Islet of Langerhans (tissue), 1 donor: ENCODE measurements around the gene HS3ST2.
"Not testable (repeated sequence)": the region's sequence is repeated elsewhere in the genome, so short reads cannot be mapped to it uniquely, and the experiment has no call there.

Experiments
- FAIRE-seq: peaks from one replicate; lab custom pipeline; 2011; peaks lifted over from hg19 to GRCh38; lab: Jason Lieb, UNC

Gene HS3ST2

DNA sequence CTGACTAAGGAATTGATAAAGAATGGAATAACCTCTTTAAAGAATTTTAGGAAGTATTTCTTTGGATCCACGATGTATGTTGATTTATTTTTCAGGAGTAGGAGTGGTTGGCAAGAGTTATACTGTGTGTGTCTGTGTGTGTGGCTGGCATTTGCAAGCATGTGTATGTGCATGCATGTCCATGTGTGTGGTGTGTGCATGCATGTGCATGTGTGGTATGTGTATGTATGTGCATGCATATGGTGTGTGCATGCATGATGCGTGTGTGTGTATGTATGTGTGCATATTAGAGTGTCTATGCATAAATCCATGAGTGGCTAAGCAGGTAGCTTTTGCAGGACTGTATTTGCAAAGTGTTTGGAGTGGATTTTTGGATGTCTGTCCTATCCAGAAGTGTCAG lies 120.8 kb downstream of the HS3ST2 start:
- FAIRE-seq: no peak

DNA sequence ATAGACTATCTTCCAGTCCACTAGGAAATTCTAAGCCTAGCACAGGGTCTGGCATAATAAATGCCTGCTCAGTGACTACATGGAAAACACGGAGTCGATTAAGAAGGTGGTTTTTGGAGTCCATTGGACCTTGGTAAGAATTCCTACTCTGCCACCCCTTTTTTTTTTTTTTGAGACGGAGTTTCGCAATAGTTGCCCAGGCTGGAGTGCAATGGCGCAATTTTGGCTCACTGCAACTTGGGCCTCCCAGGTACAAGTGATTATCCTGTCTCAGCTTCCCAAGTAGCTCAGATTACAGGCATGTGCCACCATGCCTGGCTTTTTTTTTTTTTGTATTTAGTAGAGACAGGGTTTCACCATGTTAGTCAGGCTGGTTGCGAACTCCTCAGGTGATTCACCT lies 123.2 kb downstream of the HS3ST2 start:
- FAIRE-seq: no peak

DNA sequence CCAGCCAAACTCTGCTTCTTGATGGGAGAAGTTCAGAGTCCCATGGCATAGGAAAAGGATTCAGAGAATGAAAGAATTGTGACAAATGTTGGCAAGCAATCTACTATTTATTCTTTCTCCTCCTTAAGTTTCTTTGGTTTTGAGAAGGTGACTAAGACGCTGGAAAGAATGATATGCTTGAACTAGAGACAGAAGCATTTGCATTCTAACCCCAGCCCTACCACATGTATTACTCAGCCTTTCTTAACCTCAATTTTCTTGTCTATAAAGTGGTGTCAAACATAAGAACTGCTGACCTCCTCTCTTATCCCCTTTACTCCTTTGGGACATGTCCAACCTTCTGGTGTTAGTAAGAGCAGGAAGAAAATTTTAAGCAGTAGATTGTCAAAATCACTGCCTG lies 124.7 kb downstream of the HS3ST2 start:
- FAIRE-seq: no peak

DNA sequence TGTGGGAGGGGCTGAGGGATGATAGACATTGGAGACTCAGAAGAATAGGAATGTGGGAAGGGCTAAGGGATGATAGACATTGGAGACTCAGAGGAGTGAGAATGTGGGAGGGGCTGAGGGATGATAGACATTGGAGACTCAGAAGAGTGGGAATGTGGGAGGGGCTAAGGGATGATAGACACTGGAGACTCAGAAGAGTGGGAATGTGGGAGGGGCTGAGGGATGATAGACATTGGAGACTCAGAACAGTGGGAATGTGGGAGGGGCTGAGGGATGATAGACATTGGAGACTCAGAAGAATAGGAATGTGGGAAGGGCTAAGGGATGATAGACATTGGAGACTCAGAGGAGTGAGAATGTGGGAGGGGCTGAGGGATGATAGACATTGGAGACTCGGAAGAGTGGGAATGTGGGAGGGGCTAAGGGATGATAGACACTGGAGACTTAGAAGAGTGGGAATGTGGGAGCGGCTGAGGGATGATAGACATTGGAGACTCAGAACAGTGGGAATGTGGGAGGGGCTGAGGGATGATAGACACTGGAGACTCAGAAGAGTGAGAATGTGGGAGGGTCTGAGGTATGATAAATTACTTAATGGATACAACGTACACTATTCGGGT lies 125.9 kb downstream of the HS3ST2 start:
- FAIRE-seq: not testable (repeated sequence)

DNA sequence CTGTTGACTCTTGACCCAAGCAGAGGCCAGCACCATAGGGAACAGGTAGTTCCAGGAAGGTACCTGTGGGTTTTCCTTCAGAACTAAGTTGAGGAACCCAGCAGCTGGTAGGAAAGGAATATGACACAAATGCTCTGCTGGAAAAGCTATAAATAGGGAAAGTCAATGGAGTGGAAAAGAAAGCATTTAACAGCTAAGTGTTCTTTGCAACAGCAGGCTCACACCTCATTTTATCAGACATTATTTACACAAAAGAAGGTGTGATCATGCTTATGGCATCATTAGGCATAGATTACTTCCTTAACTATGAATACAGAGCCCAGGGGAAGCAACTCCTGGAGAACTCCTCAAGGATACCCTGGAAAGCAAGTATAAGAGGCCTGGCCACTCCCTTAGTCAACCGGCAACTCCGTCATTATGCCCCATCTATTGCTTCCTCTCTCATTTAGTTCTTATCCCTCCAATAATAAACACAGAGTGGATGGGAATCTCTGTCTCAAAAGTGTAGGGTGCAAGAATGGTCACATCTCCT lies 128.1 kb downstream of the HS3ST2 start:
- peak; percentile 84 for FAIRE-seq

DNA sequence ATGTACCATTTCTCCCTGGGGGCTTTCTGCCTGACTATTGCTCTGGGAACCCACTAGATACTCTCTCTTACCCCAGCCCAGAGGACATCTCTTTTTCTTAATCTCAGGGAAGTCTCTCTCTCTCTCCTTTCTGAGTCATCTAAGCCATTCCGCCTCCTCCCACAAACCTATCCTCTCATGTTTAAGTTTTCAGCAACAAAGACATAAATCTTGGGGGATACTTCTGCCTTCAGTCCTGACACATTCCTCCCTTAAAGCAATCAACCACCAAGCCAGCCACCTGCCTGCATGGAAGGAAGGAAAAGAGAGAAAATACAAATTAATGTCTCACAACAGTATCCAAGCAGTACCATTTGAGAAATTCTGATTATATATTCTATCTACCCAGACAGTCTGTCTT lies 128.8 kb downstream of the HS3ST2 start:
- FAIRE-seq: no peak

DNA sequence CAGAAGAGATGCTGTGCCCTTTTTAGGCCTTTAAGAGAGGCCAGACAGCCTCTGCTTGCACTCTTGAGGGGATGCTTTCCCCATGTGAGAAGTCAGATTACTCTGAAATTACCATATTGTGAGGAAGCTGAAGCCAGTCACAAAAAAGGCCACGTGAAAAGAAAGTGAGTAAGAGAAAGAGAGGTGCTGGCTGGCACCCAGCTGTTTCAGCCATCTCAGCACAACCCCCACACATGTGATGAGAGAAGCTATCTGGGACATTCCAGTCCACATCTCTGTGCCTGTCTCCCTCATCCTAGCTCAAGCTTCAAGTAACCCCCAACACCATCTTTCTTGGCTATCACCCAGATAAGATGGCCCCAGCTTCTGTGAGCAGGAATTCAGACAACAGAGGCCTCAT lies 131.4 kb downstream of the HS3ST2 start:
- no peak for FAIRE-seq

DNA sequence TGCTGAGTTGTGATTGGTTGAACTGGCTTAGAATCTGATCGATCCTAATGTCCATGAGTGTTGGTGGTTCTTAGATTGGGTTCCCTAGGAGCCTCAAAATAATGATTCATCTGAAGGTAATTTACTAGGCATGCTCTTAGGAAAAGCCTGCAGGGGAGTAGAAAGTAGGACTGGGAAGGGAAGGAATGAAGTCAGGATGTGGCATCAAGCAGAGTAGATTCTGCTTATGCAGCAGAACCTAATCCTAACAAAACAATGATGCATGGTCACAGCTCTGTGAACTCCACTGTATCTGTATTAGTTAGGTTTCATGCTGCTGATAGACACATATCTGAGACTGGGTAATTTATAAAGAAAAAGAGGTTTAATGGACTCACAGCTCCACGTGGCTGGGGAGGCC lies 132.5 kb downstream of the HS3ST2 start:
- no peak for FAIRE-seq

DNA sequence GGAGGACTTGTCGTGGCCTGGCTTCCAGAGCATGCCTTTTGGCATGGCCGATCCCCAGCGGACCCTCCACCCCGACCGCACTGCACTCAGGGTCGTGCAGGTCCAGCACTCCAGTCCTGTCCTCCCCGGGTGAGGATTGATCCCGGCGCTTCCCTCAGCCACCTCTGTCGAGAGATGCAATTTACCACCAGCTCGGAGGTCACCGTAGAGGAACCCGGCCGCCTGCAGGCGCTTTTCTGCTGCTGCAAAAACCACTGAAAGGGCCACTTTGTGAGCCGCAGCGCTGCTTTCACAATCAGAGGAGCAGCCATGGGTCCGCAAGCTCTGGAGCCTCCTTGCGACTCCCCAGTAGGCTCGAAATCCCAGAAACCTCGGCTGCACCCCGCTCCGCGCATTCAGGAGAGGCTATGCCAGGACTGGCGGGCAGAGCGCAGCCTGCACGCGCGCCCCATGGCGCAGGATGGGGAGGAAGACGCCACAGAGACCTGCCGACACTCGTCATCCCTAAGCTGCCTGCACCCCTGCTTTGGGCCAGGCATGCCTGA lies 134.2 kb downstream of the HS3ST2 start:
- FAIRE-seq: no peak

DNA sequence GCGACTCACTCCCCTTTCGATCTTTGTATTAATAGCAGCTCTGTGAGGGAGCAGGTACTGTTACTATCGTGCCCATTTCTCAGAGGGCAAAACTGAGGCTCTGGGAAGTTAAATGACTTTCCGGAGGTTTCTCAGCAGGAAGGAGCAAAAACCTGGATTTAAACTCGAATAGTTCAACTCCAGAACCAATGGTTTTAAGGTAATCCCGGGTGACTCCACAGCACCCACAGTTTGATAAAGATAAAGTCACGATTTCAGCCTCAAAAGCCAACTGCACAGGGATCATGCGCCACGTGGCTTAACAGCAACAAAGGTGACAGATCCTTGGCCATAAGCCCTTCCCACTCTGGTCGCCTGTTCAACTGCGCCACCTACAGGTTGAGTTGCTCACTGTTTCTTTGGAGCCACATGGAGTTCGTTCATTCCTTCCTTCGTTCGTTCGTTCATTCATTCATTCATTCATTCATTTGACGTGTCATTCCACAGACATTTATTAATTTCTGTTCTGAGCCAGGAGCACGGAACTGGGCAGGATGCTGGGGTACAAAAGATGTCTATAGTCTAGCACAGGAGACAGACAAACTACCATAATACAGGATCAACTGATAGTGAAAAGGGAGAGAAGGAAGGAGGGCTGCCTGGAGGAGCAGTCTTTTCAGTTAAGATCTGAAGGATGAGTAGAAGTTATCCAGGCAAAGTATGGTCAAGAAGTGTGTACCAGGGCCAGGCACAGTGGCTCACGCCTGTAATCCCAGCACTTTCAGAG lies 134.8 kb downstream of the HS3ST2 start:
- peak; percentile 94 for FAIRE-seq

DNA sequence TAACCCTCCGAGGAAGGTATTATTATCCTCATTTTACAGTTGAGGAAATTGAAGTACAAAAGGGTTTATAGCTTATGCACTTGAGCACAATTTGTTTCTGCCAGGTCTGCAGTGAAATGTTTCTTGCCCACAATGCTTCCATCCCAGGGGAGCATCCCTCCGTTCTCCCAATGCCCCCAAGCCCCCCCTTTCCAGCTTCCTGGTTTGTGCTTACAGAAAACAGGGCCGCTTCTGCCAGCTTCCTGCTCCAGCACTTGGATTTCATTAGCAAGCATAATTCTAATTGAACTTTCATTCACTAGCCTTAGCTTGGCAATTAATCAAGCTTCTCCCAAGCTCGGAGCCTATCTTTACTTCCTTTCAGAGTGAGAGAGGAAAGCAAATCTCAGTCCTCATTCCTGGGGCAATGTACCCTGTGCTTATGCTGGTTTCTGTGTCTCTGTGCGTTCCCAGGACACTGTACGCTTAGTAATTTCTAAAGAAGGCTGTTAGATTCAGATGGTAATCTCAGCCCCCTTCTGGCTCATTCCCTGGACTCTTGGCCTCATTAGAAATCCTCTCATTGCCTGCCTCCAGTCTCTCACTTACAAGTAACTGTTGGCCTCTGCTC lies 141.6 kb downstream of the HS3ST2 start:
- FAIRE-seq: no peak

DNA sequence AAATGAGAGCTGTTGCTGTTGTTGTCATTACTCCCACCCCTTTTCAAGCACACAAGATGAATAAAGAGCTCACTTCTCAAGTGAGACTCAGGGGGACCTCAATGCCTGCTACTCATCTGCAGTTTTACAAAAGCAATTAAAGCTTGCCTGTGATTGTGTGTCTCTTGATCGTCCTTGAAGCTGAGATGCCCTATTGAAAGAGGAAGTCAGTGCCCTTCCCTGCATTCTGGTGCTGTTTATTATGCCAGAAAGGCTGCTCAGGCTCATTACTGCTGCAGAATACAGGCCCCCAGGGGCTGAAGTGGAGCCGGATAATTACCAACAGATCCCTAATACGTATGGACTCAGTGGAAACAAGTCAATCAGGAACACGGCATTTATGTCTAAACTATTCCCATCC lies 147.2 kb downstream of the HS3ST2 start:
- FAIRE-seq: no peak

DNA sequence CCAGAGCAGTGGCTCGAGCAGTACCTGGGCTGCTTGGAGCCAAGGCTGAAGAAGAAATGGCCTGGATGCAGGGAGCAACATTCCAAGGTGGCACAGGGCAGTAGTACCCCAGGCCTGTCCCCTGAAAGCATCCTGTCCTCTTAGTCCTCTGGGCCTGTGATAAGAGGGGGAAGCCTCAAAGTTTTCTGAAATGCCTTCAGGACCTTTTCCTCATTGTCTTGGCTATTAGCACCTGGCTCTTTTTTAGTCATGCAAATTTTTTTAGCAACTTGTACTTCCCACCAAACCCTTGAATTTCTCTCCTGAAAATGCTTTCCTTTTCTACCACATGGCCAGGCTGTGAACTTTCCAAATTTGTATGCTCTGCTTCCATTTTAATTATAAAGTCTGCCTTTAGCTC lies 148.9 kb downstream of the HS3ST2 start:
- no peak for FAIRE-seq
